Stimulated activated CD8-positive, alpha-beta memory T cell treated with anti-CD3 and anti-CD28 coated beads, Interleukin-12 subunit alpha, Interleukin-12 subunit beta, amount 100 ng/mL, for 24 hours (primary cell): ENCODE measurements around the gene N4BP3.
"Not testable (repeated sequence)": the region's sequence is repeated elsewhere in the genome, so short reads cannot be mapped to it uniquely, and the experiment has no call there.

Source experiments
- DNase-seq: peaks from one replicate; pipeline ENCODE4 v3.0.0-alpha.2; 2020; ENCODE audit errors: extremely low read depth

N4BP3 gene, protein sequence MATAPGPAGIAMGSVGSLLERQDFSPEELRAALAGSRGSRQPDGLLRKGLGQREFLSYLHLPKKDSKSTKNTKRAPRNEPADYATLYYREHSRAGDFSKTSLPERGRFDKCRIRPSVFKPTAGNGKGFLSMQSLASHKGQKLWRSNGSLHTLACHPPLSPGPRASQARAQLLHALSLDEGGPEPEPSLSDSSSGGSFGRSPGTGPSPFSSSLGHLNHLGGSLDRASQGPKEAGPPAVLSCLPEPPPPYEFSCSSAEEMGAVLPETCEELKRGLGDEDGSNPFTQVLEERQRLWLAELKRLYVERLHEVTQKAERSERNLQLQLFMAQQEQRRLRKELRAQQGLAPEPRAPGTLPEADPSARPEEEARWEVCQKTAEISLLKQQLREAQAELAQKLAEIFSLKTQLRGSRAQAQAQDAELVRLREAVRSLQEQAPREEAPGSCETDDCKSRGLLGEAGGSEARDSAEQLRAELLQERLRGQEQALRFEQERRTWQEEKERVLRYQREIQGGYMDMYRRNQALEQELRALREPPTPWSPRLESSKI

DNA sequence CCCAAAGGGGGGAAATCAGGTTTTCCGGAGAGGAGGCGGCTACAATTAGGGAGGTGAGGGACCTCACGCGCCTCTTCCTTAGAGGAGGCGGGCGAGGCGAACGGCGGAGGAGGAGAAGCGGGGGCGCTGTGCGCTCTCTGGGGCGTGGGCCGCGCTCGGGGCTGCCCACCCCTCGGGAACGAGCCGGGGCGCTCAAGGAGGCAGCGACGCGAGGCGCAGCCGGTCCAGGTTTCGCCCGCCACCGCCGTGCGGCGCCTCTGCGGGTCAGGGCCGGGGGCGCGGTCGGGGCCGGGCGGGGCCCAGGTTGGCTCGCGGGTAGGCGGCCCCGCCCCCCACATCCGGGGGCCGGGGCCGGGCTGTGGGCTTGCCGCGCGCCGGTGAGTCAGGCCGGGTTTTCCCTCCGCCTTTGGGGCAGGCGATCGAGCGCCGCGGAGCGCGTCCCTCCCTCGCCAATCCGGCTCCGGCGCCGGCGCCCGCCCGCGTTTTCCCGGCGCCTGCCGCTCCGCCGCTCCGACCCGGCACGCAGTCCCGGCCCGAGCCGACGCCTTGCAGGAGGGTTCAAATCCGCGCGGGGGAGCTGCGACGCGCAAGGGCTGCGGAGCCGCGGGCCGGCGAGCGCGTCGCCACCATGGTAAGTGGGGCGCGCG, at the start of gene N4BP3:
N4BP3 (plus strand) TSS at position 392 of the 647 bp plus-strand sequence. CDS start 6,052 bp downstream, outside the sequence.
- peak; percentile 59 for DNase-seq

- DNase-seq = no peak
Measured at GRCh38 chr5:178067755-178068154, 45.6 kb upstream of the N4BP3 start.

- DNase-seq = no peak
Measured at GRCh38 chr5:178068293-178068692, 45.0 kb upstream of the N4BP3 start.

DNA sequence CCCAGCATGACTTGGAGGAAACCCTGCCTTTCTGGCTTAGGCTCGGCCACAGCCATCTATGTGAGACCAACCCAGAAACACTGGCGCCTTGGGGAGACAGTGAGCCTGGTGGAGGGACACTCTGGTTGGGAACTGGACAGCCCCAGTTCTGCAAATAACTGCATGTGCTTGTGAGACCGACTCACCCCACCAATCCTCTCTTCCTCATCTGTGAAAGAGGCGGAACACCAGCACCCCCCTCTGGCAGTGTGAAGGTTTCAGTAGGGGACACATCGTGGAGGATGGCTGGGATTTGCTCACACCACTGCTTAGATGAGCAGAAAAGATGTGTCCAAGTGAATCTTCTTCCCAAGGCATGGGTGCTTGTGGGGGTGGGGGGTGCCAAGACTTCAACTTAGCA, 43.4 kb upstream of the N4BP3 start:
- DNase-seq = no peak

DNA sequence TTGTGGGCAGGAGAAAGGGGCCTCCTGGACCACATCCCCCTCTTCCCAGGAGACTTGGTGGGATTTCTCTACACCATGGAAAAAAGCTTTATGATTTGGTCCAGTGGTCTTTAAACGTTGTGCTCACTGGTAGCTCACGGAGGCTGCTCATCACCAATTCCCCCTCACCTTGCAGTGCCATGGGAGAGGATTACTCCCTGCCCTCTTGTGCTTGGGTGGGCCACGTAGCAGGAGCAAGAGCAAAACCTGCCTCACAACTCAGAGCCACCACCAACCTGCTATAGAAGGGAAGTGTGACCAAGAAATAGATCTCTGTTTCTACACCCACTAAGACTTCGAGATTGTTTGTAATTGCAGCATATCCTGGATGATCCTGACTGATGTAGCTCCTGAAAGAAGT, 42.2 kb upstream of the N4BP3 start:
- no peak for DNase-seq

DNA sequence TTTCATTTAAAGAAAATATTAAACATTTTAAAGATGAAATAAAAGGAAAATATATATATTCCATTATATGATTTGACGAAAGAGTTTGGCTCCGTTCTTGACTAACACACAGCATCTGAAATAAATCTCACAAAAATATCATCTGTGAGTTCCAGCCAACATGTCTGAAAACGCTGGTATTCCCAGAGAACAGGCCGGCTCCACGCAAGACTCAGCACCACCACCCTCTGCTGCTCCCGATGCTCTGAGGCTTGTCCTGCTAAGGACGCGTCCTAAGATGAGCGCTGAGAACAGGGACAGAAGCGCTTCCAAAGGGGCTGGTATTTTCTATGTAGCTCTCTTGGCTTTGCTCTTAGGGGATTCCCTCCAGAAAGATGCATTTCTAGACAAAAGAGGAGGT, 40.6 kb upstream of the N4BP3 start:
- DNase-seq = no peak

DNA sequence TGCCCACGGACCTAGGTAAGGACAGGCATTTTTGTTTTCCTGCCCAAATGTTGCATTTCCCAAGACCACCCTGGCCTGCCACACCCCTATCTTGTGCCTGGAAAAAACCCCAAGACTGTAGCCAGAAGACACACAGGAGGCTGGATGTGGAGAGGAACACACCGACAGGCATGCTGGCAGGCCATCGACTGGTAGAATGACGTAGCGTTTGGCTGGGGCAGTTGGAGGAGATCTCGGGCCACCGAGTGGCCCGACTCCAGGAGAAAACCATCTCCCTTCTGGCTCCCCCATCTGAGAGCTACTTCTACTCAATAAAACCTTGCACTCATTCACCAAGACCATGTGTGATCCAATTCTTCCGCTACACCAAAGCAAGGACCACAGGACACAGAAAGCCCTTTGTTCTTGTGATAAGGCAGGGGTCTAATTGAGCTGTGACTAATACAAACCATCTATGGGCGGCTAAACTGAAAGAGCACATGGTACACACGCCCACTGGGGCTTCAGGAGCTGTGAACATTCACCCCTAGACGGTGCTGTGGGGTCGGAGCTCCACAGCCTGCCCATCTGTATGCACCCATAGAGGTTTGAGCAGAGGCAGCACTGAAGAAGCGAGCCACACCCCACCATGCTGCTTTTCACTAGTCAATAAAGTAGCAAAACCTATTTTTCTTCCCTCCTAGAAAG, 38.9 kb upstream of the N4BP3 start:
- DNase-seq = no peak

DNA sequence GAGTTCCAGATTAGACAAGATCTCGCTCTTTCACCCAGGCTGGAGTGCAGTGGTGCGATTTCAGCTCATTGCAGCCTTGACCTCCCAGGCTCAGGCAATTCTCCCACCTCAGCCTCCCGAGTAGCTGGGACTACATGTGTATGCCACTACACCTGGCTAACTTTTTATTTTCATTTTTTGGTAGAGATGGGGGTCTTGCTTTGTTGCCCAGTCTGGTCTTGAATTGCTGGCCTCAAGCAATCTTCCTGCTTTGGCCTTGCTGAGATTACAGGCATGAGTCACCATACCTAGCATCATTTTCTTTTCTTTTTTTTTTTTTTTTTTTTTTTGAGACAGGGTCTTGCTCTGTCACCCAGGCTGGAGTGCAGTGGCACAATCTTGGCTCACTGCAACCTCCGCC, 36.4 kb upstream of the N4BP3 start:
- not testable (repeated sequence) for DNase-seq

- DNase-seq = no peak
Measured at GRCh38 chr5:178077751-178078150, 35.6 kb upstream of the N4BP3 start.

DNA sequence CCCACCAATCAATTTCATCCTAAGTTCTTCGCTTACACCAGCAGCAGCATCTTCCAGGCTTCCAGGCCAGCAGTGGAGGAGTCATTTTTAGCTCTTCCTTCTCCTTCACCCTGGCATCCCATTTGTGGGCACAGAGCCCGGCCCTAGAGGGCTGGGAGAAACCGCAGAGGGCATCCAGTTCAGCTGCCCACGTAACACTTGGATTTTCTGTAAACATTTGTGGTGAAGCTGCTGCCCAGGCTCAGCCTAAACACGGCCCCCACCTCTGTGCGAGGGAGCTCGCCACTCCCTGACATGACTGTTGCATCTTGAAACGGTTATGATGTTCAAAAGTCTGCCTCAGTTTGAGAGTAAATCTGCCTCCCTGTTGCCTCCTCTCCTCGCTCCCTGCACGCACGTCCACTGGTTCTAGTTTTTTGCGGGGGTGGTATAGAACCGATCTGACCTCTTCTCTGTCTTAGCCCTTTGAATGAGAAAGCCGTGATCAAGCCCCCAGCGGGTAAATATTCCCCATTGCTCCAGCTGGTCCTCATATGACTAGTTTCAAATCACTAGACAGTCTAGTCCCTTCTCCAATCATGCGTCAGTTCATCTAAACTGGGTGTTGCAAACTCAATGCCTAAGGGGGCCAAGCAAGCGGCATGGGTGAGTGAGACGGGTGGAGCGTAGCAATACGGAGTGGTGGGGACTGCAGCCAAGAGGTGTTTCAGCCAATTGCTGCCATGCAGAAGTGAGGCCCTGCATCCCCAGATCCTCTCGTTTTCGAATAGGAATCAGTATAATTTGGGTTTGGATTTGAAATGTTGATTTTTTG, 34.9 kb upstream of the N4BP3 start:
- no peak for DNase-seq

- no peak for DNase-seq
Measured at GRCh38 chr5:178080056-178080455, 33.3 kb upstream of the N4BP3 start.

GRCh38 chr5:178080618-178081410, 32.5 kb upstream of the N4BP3 start:
- DNase-seq = no peak

GRCh38 chr5:178081571-178082243, 31.6 kb upstream of the N4BP3 start:
- no peak for DNase-seq

DNA sequence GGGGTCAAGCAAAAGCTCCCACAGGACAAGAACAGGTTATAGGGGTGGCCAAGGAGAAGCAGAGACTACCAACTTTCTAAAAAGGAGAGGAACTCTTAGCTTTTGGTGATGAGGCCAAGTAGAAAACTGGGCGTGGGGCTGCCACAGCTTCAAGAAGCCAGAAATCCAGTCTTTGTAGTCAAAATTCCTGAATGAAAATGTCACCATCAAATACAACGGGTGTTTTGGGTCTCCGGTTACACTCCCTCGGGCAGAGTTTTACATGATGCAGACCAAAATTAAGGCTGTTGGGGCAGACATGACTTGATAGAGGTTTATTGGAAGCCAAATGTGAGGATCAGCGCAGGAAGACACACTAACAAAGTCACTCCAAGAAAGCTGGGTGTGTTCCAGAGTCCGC, 29.4 kb upstream of the N4BP3 start:
- no peak for DNase-seq

- no peak for DNase-seq
Measured at GRCh38 chr5:178085316-178085715, 28.0 kb upstream of the N4BP3 start.

- no peak for DNase-seq
Measured at GRCh38 chr5:178086266-178086665, 27.1 kb upstream of the N4BP3 start.

DNA sequence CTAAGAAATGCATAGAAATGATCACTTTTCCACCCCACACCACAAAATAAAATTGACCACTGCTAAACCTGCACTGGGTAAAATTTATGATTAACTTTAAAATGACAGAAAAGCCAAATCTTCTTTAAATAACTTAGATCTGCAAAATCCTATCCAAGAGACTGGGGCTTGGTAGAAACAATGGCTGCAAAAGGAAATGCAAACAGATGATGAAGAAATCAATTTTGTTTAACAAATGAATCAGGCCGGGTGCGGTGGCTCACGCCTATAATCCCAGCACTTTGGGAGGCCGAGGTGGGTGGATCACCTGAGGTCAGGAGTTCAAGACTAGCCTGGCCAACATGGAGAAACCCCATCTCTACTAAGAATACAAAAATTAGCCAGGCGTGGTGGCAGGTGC, 26.1 kb upstream of the N4BP3 start:
- DNase-seq = not testable (repeated sequence)

GRCh38 chr5:178090856-178091255, 22.5 kb upstream of the N4BP3 start:
- DNase-seq = no peak

GRCh38 chr5:178093134-178093533, 20.2 kb upstream of the N4BP3 start:
- no peak for DNase-seq

DNA sequence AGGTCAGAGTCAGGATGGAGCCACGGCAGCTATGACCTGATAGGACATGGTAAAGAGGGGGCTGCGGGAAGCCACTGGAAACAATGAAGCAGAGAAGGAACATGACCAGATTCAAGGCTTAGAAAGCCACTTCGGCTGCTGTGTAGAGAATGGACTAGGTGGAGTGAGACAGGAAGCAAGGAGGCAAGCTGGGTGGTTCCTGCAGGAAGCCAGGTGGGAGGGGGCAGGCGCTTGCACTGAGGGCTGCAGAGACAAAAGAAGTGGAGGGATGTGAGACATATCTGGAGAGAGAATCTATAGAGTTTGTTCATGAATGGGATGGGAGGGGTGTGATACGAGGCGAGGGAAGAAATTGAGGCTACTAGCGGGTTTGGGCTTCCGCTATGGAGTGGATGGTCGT, 19.0 kb upstream of the N4BP3 start:
- DNase-seq = no peak
